ENCODE data around the gene MYO1G. TPM values are rescaled to one million over a fixed set of nuclear protein-coding genes. Genes with fewer than 3 reads are reported as not detected.

Gene MYO1G
- total RNA-seq, 1 experiment from 2014 or later: 0.57 TPM

- no peak overlapping the region for H3K23ac ChIP-seq (ENCODE audit: insufficient read length, low read depth, low read length)
- no CpG with 5 or more reads among the region's 4 CpGs for WGBS (ENCODE audit: extremely low coverage, insufficient read length, low lambda C conversion rate)
- TF ChIP-seq CTCF (conservative IDR thresholded peaks at IDR 0.05): no peak
- no peak overlapping the region for H4K91ac ChIP-seq (ENCODE audit: insufficient read length, low read depth, low read length)
- H3K27ac ChIP-seq (ENCODE audit: insufficient read length, low read depth, low read length): no peak overlapping the region
- H3K4ac ChIP-seq (ENCODE audit: low read depth, low read length): no peak overlapping the region
- H3K4me1 ChIP-seq (ENCODE audit: insufficient read depth, low read length): no peaks in the 10 kb centered on the region; the same call in 1 of the 2 replicates
- no peak overlapping the region for H2AFZ ChIP-seq (ENCODE audit: low read length)
- H3K4me3 Mint-ChIP-seq: no peak overlapping the region
- no peak overlapping the region for H3K14ac ChIP-seq (ENCODE audit: insufficient read depth, low read length)
- no peak overlapping the region for H2BK20ac ChIP-seq (ENCODE audit: low read depth, low read length, poor library complexity, severe bottlenecking)
- H3K4me1 Mint-ChIP-seq: peaks cover 7 to 10% of the 10 kb centered on the region in 2 experiments
- H3K27me3 ChIP-seq (ENCODE audit: insufficient read depth, low read length): no peaks in the 10 kb centered on the region
- no peaks in the 10 kb centered on the region for H3K79me1 ChIP-seq (ENCODE audit: insufficient read depth, low read depth, low read length, poor library complexity, severe bottlenecking)
- no peaks in the 10 kb centered on the region for H3K27me3 Mint-ChIP-seq (ENCODE audit: low read depth)
- no peak for DNase-seq
- H2BK5ac ChIP-seq (ENCODE audit: insufficient read length, low read length): no peak overlapping the region
- H3K79me2 ChIP-seq (ENCODE audit: insufficient read depth, low read length): peaks cover 7% of the 10 kb centered on the region; the same call in 1 of the 2 replicates
- H2BK15ac ChIP-seq (ENCODE audit: low read depth, low read length): no peak overlapping the region
- no peak overlapping the region for H4K8ac ChIP-seq (replicated peaks; ENCODE audit: insufficient read length, low read depth, low read length)
- no peak overlapping the region for H3K18ac ChIP-seq (ENCODE audit: insufficient read length, low read depth, low read length)
- no peak overlapping the region for H2BK12ac ChIP-seq (ENCODE audit: insufficient read length, low read depth, low read length)
- no peak overlapping the region for H2BK120ac ChIP-seq (ENCODE audit: low read depth, low read length, poor library complexity, severe bottlenecking)
- no peaks in the 10 kb centered on the region for H3K9me3 ChIP-seq (ENCODE audit: control insufficient read depth, low read depth, low read length)
- no peaks in the 10 kb centered on the region for H4K20me1 ChIP-seq (ENCODE audit: control insufficient read depth, insufficient read depth, insufficient read length)
- peaks cover 0 to 7% (median 6%) of the 10 kb centered on the region in 3 experiments; a peak in 5 of 7 replicates for H3K36me3 Mint-ChIP-seq (ENCODE audit: insufficient read depth in 1 of 3, low read depth in 3 of 3)
- peaks cover 4% of the 10 kb centered on the region for H3K23me2 ChIP-seq (ENCODE audit: insufficient read length, low read depth, low read length, poor library complexity, severe bottlenecking)
- no peak overlapping the region for H3K9ac ChIP-seq (ENCODE audit: extremely low read depth, insufficient read length, low read length)
- no peak overlapping the region; a peak in 1 of 7 replicates for H3K27ac Mint-ChIP-seq
- no peak overlapping the region for H2AK5ac ChIP-seq (ENCODE audit: insufficient read length, low read length)
- H3K4me2 ChIP-seq (ENCODE audit: insufficient read depth, insufficient read length, low read length): no peak overlapping the region
- no peaks in the 10 kb centered on the region for H3K9me3 Mint-ChIP-seq
- no peak overlapping the region for H3K56ac ChIP-seq (ENCODE audit: insufficient read length, low read depth, low read length)
- no peak overlapping the region for H4K5ac ChIP-seq (ENCODE audit: insufficient read length, low read depth, low read length)
- H3T11ph ChIP-seq (ENCODE audit: low read length): no peak overlapping the region
These were observed 25.0 kb upstream of the MYO1G start for GRCh38 chr7:45003789-45004188.

Measured in H9 (cell line).